Measurements from ENCODE around the gene SLC44A2. TPM values are rescaled to one million over a fixed set of nuclear protein-coding genes. Genes with fewer than 3 reads are reported as not detected.

SLC44A2 gene
- total RNA-seq, 4 donors from 2014 or later = 34.3 to 51.7 (median 41.5) TPM

DNA sequence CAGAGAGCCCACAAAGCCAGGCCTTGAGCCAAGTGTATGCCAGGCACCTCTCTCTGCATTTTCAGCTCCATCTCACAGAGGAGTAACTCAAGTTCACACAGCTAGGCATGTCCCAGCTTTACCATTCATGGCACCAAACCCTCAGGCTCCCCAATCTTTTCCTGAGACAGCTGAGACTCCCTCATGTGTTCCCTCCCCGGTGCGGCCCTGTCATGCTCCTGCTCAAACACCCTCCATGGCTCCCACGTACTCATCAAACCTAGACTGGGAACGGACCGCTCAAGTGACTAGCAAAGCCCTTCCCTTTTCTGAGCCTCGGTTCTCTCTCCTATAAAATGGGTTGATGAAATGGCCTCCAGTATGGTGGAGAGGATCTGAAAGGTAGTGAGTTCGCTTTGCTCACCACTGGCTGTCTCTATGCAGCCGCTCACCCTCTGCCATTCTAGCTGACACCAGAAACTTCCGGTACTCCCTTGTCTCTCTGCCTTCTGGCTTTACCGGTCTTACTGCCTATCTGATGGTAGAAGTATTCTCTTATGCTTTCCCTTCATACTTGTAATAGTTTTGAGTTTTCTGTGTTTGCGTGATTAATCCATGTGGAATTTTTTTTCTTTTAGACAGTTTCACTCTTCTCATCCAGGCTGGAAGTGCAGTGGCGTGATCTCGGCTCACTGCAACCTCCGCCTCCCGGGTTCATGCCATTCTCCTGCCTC, 7.8 kb upstream of the SLC44A2 start:
- Histone ChIP-seq H3K4me3 (no peak overlapping the region), H3K9me3 (no peaks in the 10 kb centered on the region), H3K36me3 (peaks cover 0 to 10% of the 10 kb centered on the region in 2 donors), H3K4me1 (peaks cover 0 to 15% (median 0%) of the 10 kb centered on the region in 3 donors), H3K27me3 (no peaks in the 10 kb centered on the region), H3K27ac (peak overlapping the region in 1 of 4 donors; percentile 15)
- no peak for ATAC-seq
- 61 to 87% methylated on average over 8 to 10 of the region's 15 CpGs for WGBS, 2 donors (ENCODE audit: low coverage in 1 of 2)
- TF ChIP-seq POLR2A (IDR thresholded peaks at IDR 0.05) (no peak), POLR2AphosphoS5 (IDR thresholded peaks at IDR 0.05) (no peak), EP300 (IDR thresholded peaks at IDR 0.05) (no peak)
- TF ChIP-seq, protein P1, sequence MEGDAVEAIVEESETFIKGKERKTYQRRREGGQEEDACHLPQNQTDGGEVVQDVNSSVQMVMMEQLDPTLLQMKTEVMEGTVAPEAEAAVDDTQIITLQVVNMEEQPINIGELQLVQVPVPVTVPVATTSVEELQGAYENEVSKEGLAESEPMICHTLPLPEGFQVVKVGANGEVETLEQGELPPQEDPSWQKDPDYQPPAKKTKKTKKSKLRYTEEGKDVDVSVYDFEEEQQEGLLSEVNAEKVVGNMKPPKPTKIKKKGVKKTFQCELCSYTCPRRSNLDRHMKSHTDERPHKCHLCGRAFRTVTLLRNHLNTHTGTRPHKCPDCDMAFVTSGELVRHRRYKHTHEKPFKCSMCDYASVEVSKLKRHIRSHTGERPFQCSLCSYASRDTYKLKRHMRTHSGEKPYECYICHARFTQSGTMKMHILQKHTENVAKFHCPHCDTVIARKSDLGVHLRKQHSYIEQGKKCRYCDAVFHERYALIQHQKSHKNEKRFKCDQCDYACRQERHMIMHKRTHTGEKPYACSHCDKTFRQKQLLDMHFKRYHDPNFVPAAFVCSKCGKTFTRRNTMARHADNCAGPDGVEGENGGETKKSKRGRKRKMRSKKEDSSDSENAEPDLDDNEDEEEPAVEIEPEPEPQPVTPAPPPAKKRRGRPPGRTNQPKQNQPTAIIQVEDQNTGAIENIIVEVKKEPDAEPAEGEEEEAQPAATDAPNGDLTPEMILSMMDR (IDR thresholded peaks at IDR 0.05) = no peak

DNA sequence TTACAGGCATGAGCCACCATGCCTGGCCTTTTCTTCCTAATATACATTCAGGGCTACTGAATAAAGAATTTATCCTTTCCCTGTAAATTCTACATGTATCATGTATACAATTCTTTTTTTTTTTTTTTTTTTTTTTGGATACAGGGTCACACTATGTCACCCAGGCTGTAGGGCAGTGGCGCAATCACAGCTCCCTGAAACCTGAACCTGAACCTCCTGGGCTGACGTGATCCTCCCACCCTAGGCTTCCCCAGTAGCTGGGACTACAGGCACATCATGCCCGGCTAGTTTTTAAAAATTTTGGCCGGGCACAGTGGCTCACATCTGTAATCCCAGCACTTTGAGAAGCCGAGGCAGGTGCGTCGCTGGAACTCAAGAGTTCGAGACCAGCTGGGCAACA, 6.5 kb upstream of the SLC44A2 start:
- Histone ChIP-seq H3K9me3 (no peaks in the 10 kb centered on the region), H3K27ac (no peak overlapping the region), H3K4me1 (peaks cover 0 to 2% (median 0%) of the 10 kb centered on the region in 3 donors), H3K36me3 (peaks cover 0 to 10% of the 10 kb centered on the region in 2 donors), H3K4me3 (no peak overlapping the region), H3K27me3 (no peaks in the 10 kb centered on the region)
- TF ChIP-seq, protein P1 (IDR thresholded peaks at IDR 0.05) = no peak
- TF ChIP-seq EP300 (IDR thresholded peaks at IDR 0.05) (no peak), POLR2AphosphoS5 (IDR thresholded peaks at IDR 0.05) (no peak), POLR2A (IDR thresholded peaks at IDR 0.05) (no peak)
- ATAC-seq = no peak
- 90 to 96% methylated on average over 2 to 4 of the region's 8 CpGs for WGBS, 2 donors (ENCODE audit: low coverage in 1 of 2)

DNA sequence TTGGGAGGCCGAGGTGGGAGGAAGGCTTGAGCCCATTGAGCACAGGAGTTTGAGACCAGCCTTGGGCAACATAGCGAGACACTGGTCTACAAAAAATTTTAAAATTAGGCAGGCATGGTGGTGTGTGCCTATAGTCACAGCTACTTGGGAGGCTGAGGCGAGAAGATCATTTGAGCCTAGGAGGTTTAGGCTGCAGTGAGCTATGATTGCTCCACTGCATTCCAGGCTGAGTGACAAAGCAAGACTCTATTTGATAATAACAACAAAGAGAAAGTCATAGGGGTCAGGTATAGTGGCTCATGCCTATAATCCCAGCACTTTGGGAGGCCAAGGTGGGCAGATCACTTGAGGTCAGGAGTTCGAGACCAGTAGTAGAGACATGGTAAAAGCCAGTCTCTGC, 4.6 kb upstream of the SLC44A2 start:
- TF ChIP-seq, protein P1 (IDR thresholded peaks at IDR 0.05) = no peak
- TF ChIP-seq POLR2AphosphoS5 (IDR thresholded peaks at IDR 0.05) = no peak
- no peak for TF ChIP-seq POLR2A (IDR thresholded peaks at IDR 0.05)
- ATAC-seq = no peak
- Histone ChIP-seq H3K27me3 (no peaks in the 10 kb centered on the region), H3K4me1 (peaks cover 0 to 19% (median 10%) of the 10 kb centered on the region in 3 donors), H3K4me3 (no peak overlapping the region), H3K9me3 (no peaks in the 10 kb centered on the region), H3K36me3 (peaks cover 0 to 10% of the 10 kb centered on the region in 2 donors), H3K27ac (no peak overlapping the region)
- 90 to 93% methylated on average over 3 to 4 of the region's 4 CpGs for WGBS, 2 donors (ENCODE audit: low coverage in 1 of 2)

DNA sequence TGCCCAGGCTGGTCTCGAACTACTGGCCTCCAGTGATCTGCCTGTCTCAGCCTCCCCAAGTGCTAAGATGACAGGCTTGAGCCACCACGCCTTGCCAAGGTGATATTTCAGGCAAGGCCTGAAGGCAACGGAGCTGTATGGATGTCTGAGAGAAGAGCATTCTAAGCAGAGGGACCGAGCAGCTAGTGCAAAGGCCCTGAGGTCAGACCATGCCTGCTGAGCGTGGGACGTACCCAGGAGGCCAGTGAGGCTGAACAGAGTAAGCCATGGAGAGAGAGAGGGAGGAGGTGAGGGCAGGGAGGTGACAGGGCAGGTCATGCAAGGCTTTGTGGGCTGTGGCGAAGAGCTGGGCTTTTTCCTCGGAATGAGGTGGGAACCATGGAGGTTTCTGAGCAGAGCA, 3.4 kb upstream of the SLC44A2 start:
- peaks cover 0 to 30% (median 13%) of the 10 kb centered on the region in 3 donors for H3K4me1 ChIP-seq

More for the DNA sequence above, 3.4 kb upstream of the SLC44A2 start:
- peaks cover 0 to 10% of the 10 kb centered on the region in 2 donors for H3K36me3 ChIP-seq
- WGBS, 2 donors (ENCODE audit: low coverage in 1 of 2) = 94% methylated on average over 4 to 7 of the region's 8 CpGs
- TF ChIP-seq EP300 (IDR thresholded peaks at IDR 0.05) (no peak), POLR2A (IDR thresholded peaks at IDR 0.05) (no peak), POLR2AphosphoS5 (IDR thresholded peaks at IDR 0.05) (no peak)
- TF ChIP-seq, protein P1 (IDR thresholded peaks at IDR 0.05) = no peak
- ATAC-seq = no peak
- H3K27me3 ChIP-seq = no peaks in the 10 kb centered on the region
- H3K4me3 ChIP-seq = no peak overlapping the region
- no peak overlapping the region for H3K27ac ChIP-seq
- H3K9me3 ChIP-seq = no peaks in the 10 kb centered on the region

All from gastroesophageal sphincter (tissue), 4 donors.